Neural crest cell (in vitro differentiated cells): ENCODE measurements around the gene CARTPT. TPM values are rescaled to one million over a fixed set of nuclear protein-coding genes. Genes with fewer than 3 reads are reported as not detected.

Experiments used
- DNase-seq: peaks from one replicate; pipeline ENCODE4 v3.0.0; 2021; ENCODE audit warnings: low read depth, mixed read lengths, low spot score
- H3K27ac Mint-ChIP-seq: one replicate; pipeline ENCODE4 v1.8.0; 2021; ENCODE audit warnings: mild to moderate bottlenecking, mixed read lengths; ENCODE audit not compliant: unreplicated experiment
- H3K27me3 Mint-ChIP-seq: 2 replicates; pipeline ENCODE4 v1.8.0; 2021; ENCODE audit warnings: low read depth, mild to moderate bottlenecking, mixed read lengths
- H3K36me3 Mint-ChIP-seq: 2 replicates; pipeline ENCODE4 v1.8.0; 2021; ENCODE audit warnings: low read depth, mild to moderate bottlenecking, mixed read lengths
- H3K4me1 Mint-ChIP-seq: 2 replicates; pipeline ENCODE4 v1.8.0; 2021; ENCODE audit warnings: mixed read lengths
- H3K4me3 Mint-ChIP-seq: one replicate; pipeline ENCODE4 v1.8.0; 2021; ENCODE audit warnings: mild to moderate bottlenecking, mixed read lengths
- H3K9me3 Mint-ChIP-seq: 2 replicates; pipeline ENCODE4 v1.8.0; 2021; ENCODE audit warnings: mixed read lengths
- CTCF ChIP-seq: fragments of 200-600 bp; sonication (generic); conservative IDR thresholded peaks from 2 replicates; pipeline ENCODE4 v1.5.0; 2021; ENCODE audit warnings: antibody characterized with exemption, mild to moderate bottlenecking
- total RNA-seq: library from RNA; stranded (reverse); gene quantifications from 2 replicates; pipeline ENCODE4 v1.2.1, GENCODE V29; 2021

The CARTPT gene
- total RNA-seq, 1 donor from 2014 or later, result not detected

- no peak for DNase-seq
- Mint-ChIP-seq H3K36me3 (no peaks in the 10 kb centered on the region), H3K4me1 (no peaks in the 10 kb centered on the region)
Measured at GRCh38 chr5:71711610-71712009, 7.5 kb upstream of the CARTPT start.

GRCh38 chr5:71714911-71715310 is 4.2 kb upstream of the CARTPT start:
- no peaks in the 10 kb centered on the region for H3K36me3 Mint-ChIP-seq
- no peak for TF ChIP-seq CTCF
- peaks cover 83% of the 10 kb centered on the region for H3K27me3 Mint-ChIP-seq
- no peak for DNase-seq
- no peaks in the 10 kb centered on the region for H3K9me3 Mint-ChIP-seq
- H3K27ac Mint-ChIP-seq, result no peak overlapping the region
- no peaks in the 10 kb centered on the region for H3K4me1 Mint-ChIP-seq
- H3K4me3 Mint-ChIP-seq, result no peak overlapping the region

More at GRCh38 chr5:71711610-71712009, 7.5 kb upstream of the CARTPT start:
- Mint-ChIP-seq H3K27ac (no peak overlapping the region), H3K4me3 (no peak overlapping the region), H3K27me3 (peaks cover 73% of the 10 kb centered on the region), H3K9me3 (no peaks in the 10 kb centered on the region)
- no peak for TF ChIP-seq CTCF

GRCh38 chr5:71727978-71728377 is 8.9 kb downstream of the CARTPT start:
- Mint-ChIP-seq H3K27ac (no peak overlapping the region), H3K27me3 (peaks cover 73% of the 10 kb centered on the region), H3K4me1 (no peaks in the 10 kb centered on the region), H3K9me3 (no peaks in the 10 kb centered on the region), H3K36me3 (no peaks in the 10 kb centered on the region), H3K4me3 (no peak overlapping the region)
- no peak for DNase-seq
- no peak for TF ChIP-seq CTCF

GRCh38 chr5:71731015-71731414 is 11.9 kb downstream of the CARTPT start:
- TF ChIP-seq CTCF, result no peak
- Mint-ChIP-seq H3K27me3 (peaks cover 57% of the 10 kb centered on the region), H3K27ac (no peak overlapping the region), H3K36me3 (no peaks in the 10 kb centered on the region), H3K9me3 (no peaks in the 10 kb centered on the region), H3K4me3 (no peak overlapping the region), H3K4me1 (no peaks in the 10 kb centered on the region)
- no peak for DNase-seq

- no peaks in the 10 kb centered on the region for H3K4me1 Mint-ChIP-seq
- TF ChIP-seq CTCF, result no peak
- H3K4me3 Mint-ChIP-seq, result no peak overlapping the region
- no peaks in the 10 kb centered on the region for H3K9me3 Mint-ChIP-seq
- H3K36me3 Mint-ChIP-seq, result no peaks in the 10 kb centered on the region
- no peak for DNase-seq
- H3K27me3 Mint-ChIP-seq, result peaks cover 51% of the 10 kb centered on the region
- H3K27ac Mint-ChIP-seq, result no peak overlapping the region
Measured at GRCh38 chr5:71732011-71732410, 12.9 kb downstream of the CARTPT start.

- H3K4me1 Mint-ChIP-seq, result no peaks in the 10 kb centered on the region
- no peak for TF ChIP-seq CTCF
Measured at GRCh38 chr5:71734141-71734540, 15.1 kb downstream of the CARTPT start.

More at GRCh38 chr5:71734141-71734540, 15.1 kb downstream of the CARTPT start:
- no peak overlapping the region for H3K27ac Mint-ChIP-seq
- H3K4me3 Mint-ChIP-seq, result no peak overlapping the region
- peaks cover 34% of the 10 kb centered on the region for H3K27me3 Mint-ChIP-seq
- DNase-seq, result no peak
- no peaks in the 10 kb centered on the region for H3K36me3 Mint-ChIP-seq
- H3K9me3 Mint-ChIP-seq, result no peaks in the 10 kb centered on the region
